Purkinje cell (primary cell): ENCODE results near the gene FFAR3. TPM values are rescaled to one million over a fixed set of nuclear protein-coding genes. Genes with fewer than 3 reads are reported as not detected.

Source experiments
- polyA plus RNA-seq: library from polyadenylated mRNA; unstranded; fragments of >200 nt; fragmentation: Nextera tagmentation; gene quantifications from 2 replicates; pipeline ENCODE4 v1.2.1, GENCODE V29; 2014

FFAR3 gene, protein sequence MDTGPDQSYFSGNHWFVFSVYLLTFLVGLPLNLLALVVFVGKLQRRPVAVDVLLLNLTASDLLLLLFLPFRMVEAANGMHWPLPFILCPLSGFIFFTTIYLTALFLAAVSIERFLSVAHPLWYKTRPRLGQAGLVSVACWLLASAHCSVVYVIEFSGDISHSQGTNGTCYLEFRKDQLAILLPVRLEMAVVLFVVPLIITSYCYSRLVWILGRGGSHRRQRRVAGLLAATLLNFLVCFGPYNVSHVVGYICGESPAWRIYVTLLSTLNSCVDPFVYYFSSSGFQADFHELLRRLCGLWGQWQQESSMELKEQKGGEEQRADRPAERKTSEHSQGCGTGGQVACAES
- polyA plus RNA-seq: not detected in 2 replicates

DNA sequence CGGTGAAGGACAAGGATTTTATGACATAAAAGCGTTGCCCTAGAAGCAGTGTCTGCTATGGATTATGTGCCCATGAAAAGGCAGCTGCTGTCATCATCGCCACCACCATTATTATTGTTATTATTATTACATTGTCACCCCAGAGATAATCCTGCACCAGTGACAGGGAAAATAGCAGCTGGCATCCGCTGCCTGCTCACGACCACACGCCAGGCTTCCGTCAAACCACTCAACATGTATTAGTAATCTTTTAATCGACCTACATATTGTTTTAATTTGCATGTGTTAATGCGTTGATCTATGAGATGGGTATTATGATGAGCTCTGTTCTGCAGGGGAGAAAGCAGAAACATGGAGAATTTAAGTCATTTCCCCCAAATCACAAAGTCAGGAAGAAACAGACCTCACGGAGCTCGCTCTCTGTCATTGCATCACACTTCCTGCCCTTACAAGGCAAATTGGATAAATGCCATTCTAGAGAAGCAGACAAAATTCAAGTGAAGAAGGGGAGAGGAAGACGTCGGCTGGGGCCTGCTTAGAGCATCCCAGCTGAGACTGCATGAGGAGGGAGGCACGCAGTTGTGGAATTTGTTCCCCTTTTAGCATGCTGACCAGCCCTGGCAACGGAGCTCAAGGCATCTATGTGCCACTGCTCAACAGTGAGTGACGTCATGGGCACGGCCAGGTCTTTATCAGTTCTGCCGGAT is at the start of gene FFAR3:
FFAR3 (plus strand) TSS at position 594 of the 707 bp plus-strand sequence. CDS start 431 bp downstream, outside the sequence.

DNA sequence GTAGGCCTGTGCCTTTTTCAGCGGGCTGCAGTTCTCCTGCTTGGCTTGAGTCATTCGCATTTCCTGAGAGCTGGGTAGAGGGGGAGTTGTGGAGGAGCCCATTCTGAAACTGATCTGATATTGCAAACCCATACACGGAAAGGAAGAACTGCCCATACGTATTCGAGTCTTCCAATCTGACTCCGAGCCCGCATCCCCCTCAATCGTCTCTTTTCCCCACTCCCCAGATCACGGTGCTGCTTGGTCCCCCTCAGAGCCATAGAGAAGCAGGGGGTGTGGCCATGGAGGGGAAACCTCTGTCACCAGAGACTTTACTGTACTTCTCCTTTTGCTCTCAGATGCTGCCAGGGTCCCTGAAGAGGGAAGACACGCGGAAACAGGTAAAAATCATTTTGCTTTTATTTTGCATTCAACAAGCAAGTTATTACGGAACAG is 29.4 kb upstream of the FFAR3 start, which contains the start of gene CD22:
CD22 (plus strand) TSS at position 337 of the 435 bp plus-strand sequence. CDS start 2,854 bp downstream, outside the sequence.

DNA sequence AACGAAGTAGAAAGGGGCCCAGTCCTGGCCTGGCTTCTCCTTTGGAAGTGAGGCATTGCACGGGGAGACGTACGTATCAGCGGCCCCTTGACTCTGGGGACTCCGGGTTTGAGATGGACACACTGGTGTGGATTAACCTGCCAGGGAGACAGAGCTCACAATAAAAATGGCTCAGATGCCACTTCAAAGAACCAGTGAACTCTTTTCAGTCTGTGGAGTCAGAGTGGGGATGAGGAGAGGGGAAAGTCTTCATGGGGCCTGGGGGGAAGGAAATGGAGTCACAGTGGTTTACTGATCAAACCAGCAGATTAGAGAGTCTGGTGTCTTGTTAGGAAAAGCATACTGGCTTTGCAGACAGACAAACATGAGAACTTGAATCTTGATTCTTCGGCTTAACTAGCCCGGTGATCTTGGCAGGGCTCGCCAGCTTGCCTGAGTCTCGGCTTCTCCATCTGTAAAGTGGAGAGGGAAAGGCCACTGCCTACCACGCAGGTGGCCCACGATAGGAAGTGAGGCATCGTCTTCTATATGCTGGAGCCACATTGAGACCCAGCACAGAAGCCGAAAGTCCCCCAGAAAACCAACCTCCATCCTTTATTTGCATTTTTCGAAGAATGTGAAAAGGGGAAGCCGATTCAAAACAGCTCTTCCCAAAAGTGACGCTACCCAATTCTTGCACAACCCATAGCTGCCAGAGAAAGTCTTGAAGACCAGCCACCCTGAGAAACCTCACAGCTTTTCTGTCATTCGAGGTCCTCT is 10.9 kb upstream of the FFAR3 start, which contains the start of gene FFAR1:
FFAR1 (plus strand) TSS at position 732 of the 759 bp plus-strand sequence. CDS start 3,650 bp downstream, outside the sequence.

DNA sequence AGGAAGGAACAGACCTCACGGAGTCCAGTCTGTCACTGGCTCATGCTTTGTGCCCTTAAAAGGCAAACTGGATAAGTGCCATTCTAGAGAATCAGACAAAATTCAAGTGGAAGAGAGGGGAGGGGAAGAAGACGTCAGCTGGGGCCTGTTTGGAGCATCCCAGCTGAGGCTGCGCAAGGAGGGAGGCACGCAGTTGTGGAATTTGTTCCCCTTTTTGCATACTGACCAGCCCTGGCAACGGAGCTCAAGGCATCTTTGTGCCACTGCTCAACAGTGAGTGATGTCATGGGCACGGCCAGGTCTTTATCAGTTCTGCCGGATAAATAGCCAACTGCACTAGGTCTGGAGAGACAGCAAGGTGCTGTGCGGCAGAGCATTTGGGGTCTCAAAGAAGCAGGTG is 12.5 kb downstream of the FFAR3 start, which contains the start of gene GPR42:
GPR42 (plus strand) TSS at position 347 of the 400 bp plus-strand sequence. CDS start 292 bp downstream, outside the sequence.

Other genes starting within 250 kb of the FFAR3 start
- gene FXYD3, start 242.6 kb upstream of the FFAR3 start, polyA plus RNA-seq: 0.67 and 3.5 TPM in 2 replicates
- 2.8 and 6.4 TPM in 2 replicates for gene LGI4, start 223.4 kb upstream of the FFAR3 start, polyA plus RNA-seq
- gene FXYD1, start 219.6 kb upstream of the FFAR3 start, polyA plus RNA-seq: 6.4 and 8.3 TPM in 2 replicates
- gene FXYD7, start 215.2 kb upstream of the FFAR3 start, polyA plus RNA-seq: 62.3 and 64.4 TPM in 2 replicates
- 7.1 TPM in 1 of 2 replicates, not detected in the other for gene FXYD5, start 203.7 kb upstream of the FFAR3 start, polyA plus RNA-seq
- gene FAM187B, start 129.7 kb upstream of the FFAR3 start, polyA plus RNA-seq: not detected in 2 replicates
- gene LSR, start 109.5 kb upstream of the FFAR3 start, polyA plus RNA-seq: not detected in 2 replicates
- gene USF2, start 89.5 kb upstream of the FFAR3 start, polyA plus RNA-seq: 2.9 and 3.9 TPM in 2 replicates
- 0.79 TPM in 1 of 2 replicates, not detected in the other for gene HAMP, start 75.9 kb upstream of the FFAR3 start, polyA plus RNA-seq
- 0.22 TPM in 1 of 2 replicates, not detected in the other for gene MAG, start 66.3 kb upstream of the FFAR3 start, polyA plus RNA-seq
- 0.28 TPM in 1 of 2 replicates, not detected in the other for gene CD22, start 29.3 kb upstream of the FFAR3 start, polyA plus RNA-seq
- not detected in 2 replicates for gene FFAR1, start 10.6 kb upstream of the FFAR3 start, polyA plus RNA-seq
- gene GPR42, start 12.6 kb downstream of the FFAR3 start, polyA plus RNA-seq: not detected in 2 replicates
- gene FFAR2, start 89.8 kb downstream of the FFAR3 start, polyA plus RNA-seq: not detected in 2 replicates
- 0.58 and 1.7 TPM in 2 replicates for gene KRTDAP, start 132.0 kb downstream of the FFAR3 start, polyA plus RNA-seq
- 6.0 and 7.7 TPM in 2 replicates for gene DMKN, start 155.2 kb downstream of the FFAR3 start, polyA plus RNA-seq
- gene SBSN, start 169.9 kb downstream of the FFAR3 start, polyA plus RNA-seq: not detected in 2 replicates
- not detected in 2 replicates for gene GAPDHS, start 175.0 kb downstream of the FFAR3 start, polyA plus RNA-seq
- gene TMEM147, start 187.2 kb downstream of the FFAR3 start, polyA plus RNA-seq: 95.0 and 102 TPM in 2 replicates
- not detected in 2 replicates for gene ATP4A, start 205.2 kb downstream of the FFAR3 start, polyA plus RNA-seq
- gene PMIS2, start 227.7 kb downstream of the FFAR3 start, polyA plus RNA-seq: not detected in 2 replicates